SK-N-SH (cell line): ENCODE measurements around the gene DEPP1. TPM values are rescaled to one million over a fixed set of nuclear protein-coding genes. Genes with fewer than 3 reads are reported as not detected.

Experiments
- CTCF ChIA-PET: fragments of 300-600, 350-600 bp; formaldehyde crosslinking; extraction: SDS; loops from one replicate; lab custom pipeline; 2021; lab: Yijun Ruan, JAX
- POLR2A ChIA-PET: fragments of 350-600 bp; sonication (Branson Sonifier 250); formaldehyde crosslinking; extraction: SDS; loops from one replicate; lab custom pipeline; 2020; ENCODE audit warnings: antibody characterized with exemption, inconsistent platforms; lab: Yijun Ruan, JAX
- DNase-seq: peaks from one replicate; pipeline ENCODE4 v3.0.0; 2012
- H2AFZ ChIP-seq: fragments of 200-600 bp; sonication (generic); 2 replicates; pipeline ENCODE4 v1.8.1; 2016; ENCODE audit warnings: antibody characterized with exemption, mild to moderate bottlenecking, low read depth
- H3F3A ChIP-seq: fragments of 200-600 bp; sonication (generic); replicated peaks from 2 replicates; pipeline ENCODE3; 2016; ENCODE audit warnings: antibody characterized with exemption, mild to moderate bottlenecking; ENCODE audit not compliant: insufficient read depth
- H3K27ac ChIP-seq, 2 experiments: fragments of 200-500 bp in 1 of 2; fragments of 200-600 bp in 1 of 2; sonication (Bioruptor generic) in 1 of 2; sonication (generic), shearing (Covaris generic) in 1 of 2; 2 replicates each; pipeline versions ENCODE4 v1.5.1 to v1.6.1; 2014 to 2016; ENCODE audit warnings: low read depth in 2 of 2, inconsistent platforms in 1 of 2, low read length in 1 of 2, mild to moderate bottlenecking in 1 of 2, mixed read lengths in 1 of 2
- H3K27me3 ChIP-seq: fragments of 200-600 bp; sonication (generic), shearing (Covaris generic); 2 replicates; pipeline ENCODE4 v1.6.1; 2016; ENCODE audit warnings: mixed run types; ENCODE audit not compliant: insufficient read depth
- H3K36me3 ChIP-seq, 2 experiments: fragments of 200-500 bp in 1 of 2; fragments of 200-600 bp in 1 of 2; sonication (Bioruptor generic) in 1 of 2; sonication (generic) in 1 of 2; replicated peaks in 1 of 2; 2 replicates each; pipeline versions ENCODE3 to v1.5.1; 2014 to 2016; ENCODE audit warnings: low read length in 1 of 2, mild to moderate bottlenecking in 1 of 2; ENCODE audit not compliant: insufficient read depth in 2 of 2, control insufficient read depth in 1 of 2
- H3K4me1 ChIP-seq, 2 experiments: fragments of 200-500 bp in 1 of 2; fragments of 200-600 bp in 1 of 2; sonication (Bioruptor generic) in 1 of 2; sonication (generic), shearing (Covaris generic) in 1 of 2; 2 replicates each; pipeline versions ENCODE4 v1.5.1 to v1.6.1; 2014 to 2016; ENCODE audit warnings: low read depth in 1 of 2, low read length in 1 of 2, mixed run types in 1 of 2; ENCODE audit not compliant: insufficient read depth in 2 of 2, control insufficient read depth in 1 of 2
- H3K4me2 ChIP-seq: fragments of 200-600 bp; sonication (generic), shearing (Covaris generic); 2 replicates; pipeline ENCODE4 v1.6.1; 2017; ENCODE audit warnings: mixed run types
- H3K4me3 ChIP-seq, 2 experiments: fragments of 200-500 bp in 1 of 2; fragments of 200-600 bp in 1 of 2; sonication (Bioruptor generic) in 1 of 2; sonication (generic), shearing (Covaris generic) in 1 of 2; 2 replicates each; pipeline versions ENCODE4 v1.5.1 to v1.8.1; 2014 to 2016; ENCODE audit warnings: low read depth in 2 of 2, inconsistent platforms in 1 of 2, low read length in 1 of 2, mild to moderate bottlenecking in 1 of 2, mixed read lengths in 1 of 2, moderate library complexity in 1 of 2
- H3K79me2 ChIP-seq: fragments of 200-600 bp; sonication (generic); 2 replicates; pipeline ENCODE4 v1.8.1; 2017; ENCODE audit warnings: mild to moderate bottlenecking; ENCODE audit not compliant: insufficient read depth
- H3K9ac ChIP-seq: fragments of 200-600 bp; sonication (generic); 2 replicates; pipeline ENCODE4 v1.6.1; 2017; ENCODE audit warnings: mixed run types
- H3K9me2 ChIP-seq: fragments of 200-600 bp; sonication (generic); 2 replicates; pipeline ENCODE4 v1.6.1; 2017; ENCODE audit warnings: mixed run types
- H3K9me3 ChIP-seq: fragments of 200-600 bp; sonication (generic); 2 replicates; pipeline ENCODE4 v1.6.1; 2017; ENCODE audit warnings: mixed run types, mild to moderate bottlenecking, moderate library complexity
- H4K20me1 ChIP-seq: fragments of 200-600 bp; sonication (generic); 2 replicates; pipeline ENCODE4 v1.6.1; 2017; ENCODE audit warnings: mild to moderate bottlenecking, mixed run types; ENCODE audit not compliant: insufficient read depth
- EP300 ChIP-seq, 2 experiments: IDR thresholded peaks; 2 replicates each; pipeline versions ENCODE4 v1.4.0 to v1.6.1; 2012; ENCODE audit warnings: borderline replicate concordance in 1 of 2, low read depth in 1 of 2, low read length in 1 of 2
- EZH2phosphoT487 ChIP-seq: fragments of 200-600 bp; sonication (generic); IDR thresholded peaks from 2 replicates; pipeline ENCODE4 v1.6.1; 2017; ENCODE audit warnings: low read depth, mixed run types, mild to moderate bottlenecking, antibody characterized with exemption, moderate library complexity, borderline replicate concordance
- FOXM1 ChIP-seq: IDR thresholded peaks from 2 replicates; pipeline ENCODE4 v1.4.0; 2012; ENCODE audit warnings: low read depth, mild to moderate bottlenecking
- GABPA ChIP-seq: IDR thresholded peaks from 2 replicates; pipeline ENCODE4 v1.4.0; 2012; ENCODE audit warnings: low read depth, mild to moderate bottlenecking
- IRF3 ChIP-seq: fragments of 150-350 bp; IDR thresholded peaks from 2 replicates; pipeline ENCODE4 v1.6.1; 2016; ENCODE audit warnings: mild to moderate bottlenecking, low read depth, low read length
- NFIC ChIP-seq: IDR thresholded peaks from 2 replicates; pipeline ENCODE4 v1.4.0; 2012; ENCODE audit warnings: borderline replicate concordance
- NRF1 ChIP-seq: IDR thresholded peaks from 2 replicates; pipeline ENCODE4 v1.6.1; 2012; ENCODE audit warnings: low read depth, mild to moderate bottlenecking, low read length
- POLR2AphosphoS5 ChIP-seq: IDR thresholded peaks from 2 replicates; pipeline ENCODE4 v1.6.1; 2012; ENCODE audit warnings: low read depth, low read length
- RAD21 ChIP-seq: IDR thresholded peaks from 2 replicates; pipeline ENCODE4 v1.6.1; 2012; ENCODE audit warnings: mild to moderate bottlenecking, low read length
- REST ChIP-seq: IDR thresholded peaks from 2 replicates; pipeline ENCODE4 v1.6.1; 2012; ENCODE audit warnings: mild to moderate bottlenecking, low read depth, low read length, moderate library complexity
- SIN3A ChIP-seq: IDR thresholded peaks from 2 replicates; pipeline ENCODE4 v1.6.1; 2012; ENCODE audit warnings: low read depth, mild to moderate bottlenecking, low read length, moderate library complexity, borderline replicate concordance
- SMC3 ChIP-seq: IDR thresholded peaks from 2 replicates; pipeline ENCODE4 v1.6.1; 2012; ENCODE audit warnings: low read depth, low read length, improper control_type of control experiment
- WGBS: methylation state at CpG from one replicate; pipeline ENCODE4 v1.1.6; 2017; ENCODE audit warnings: low lambda C conversion rate; 5-methylcytosine and 5-hydroxymethylcytosine counted together
- polyA plus RNA-seq, 3 experiments: library from polyadenylated mRNA; depleted of rRNA; stranded (reverse); fragments of >200 nt; gene quantifications; 2 replicates each; pipeline ENCODE4 v1.2.3, GENCODE V29; 2012
- TF ChIP-seq, protein P1 (sequence below): IDR thresholded peaks from 2 replicates; pipeline ENCODE4 v1.4.0; 2012; ENCODE audit warnings: low read depth
- TF ChIP-seq, protein P2 (sequence below): fragments of 200-600 bp; sonication (generic); IDR thresholded peaks from 2 replicates; pipeline ENCODE4 v1.6.1; 2017; ENCODE audit warnings: antibody characterized with exemption, mild to moderate bottlenecking, moderate library complexity

DEPP1 gene
- polyA plus RNA-seq, 1 of the 3 experiments (the other 2 are of a cell fraction): 5.3 TPM

- H3K4me3 ChIP-seq: no peak overlapping the region; a peak in 1 of 4 replicates
- no peaks in the 10 kb centered on the region for H4K20me1 ChIP-seq
- peaks cover 0 to 10% of the 10 kb centered on the region in 2 experiments; a peak in 2 of 4 replicates for H3K4me1 ChIP-seq
- H3K9ac ChIP-seq: no peak overlapping the region
- peak; percentile 79 for DNase-seq
- ChIA-PET POLR2A (interaction anchor here (0.6 kb wide), 1 partner anchor 14 kb away, joined by 4 read pairs; no protein-coding TSS in a partner anchor), CTCF (interaction anchor here (0.6 to 8.5 kb wide), 33 partner anchors 8 to 204 kb away, joined by 3 to 121 read pairs (median 5); partner anchors contain the start of genes DEPP1, RASSF4, TMEM72 and ZNF22)
- no peaks in the 10 kb centered on the region for H3K9me3 ChIP-seq
- TF ChIP-seq IRF3: no peak
- TF ChIP-seq RAD21: peak; percentile 91
- TF ChIP-seq SIN3A: no peak
- no peak for TF ChIP-seq GABPA
- TF ChIP-seq NRF1: no peak
- no peak for TF ChIP-seq EZH2phosphoT487
- TF ChIP-seq SMC3: peak; percentile 92
- no peak for TF ChIP-seq POLR2AphosphoS5
- no peak for TF ChIP-seq REST
- TF ChIP-seq, protein P1, sequence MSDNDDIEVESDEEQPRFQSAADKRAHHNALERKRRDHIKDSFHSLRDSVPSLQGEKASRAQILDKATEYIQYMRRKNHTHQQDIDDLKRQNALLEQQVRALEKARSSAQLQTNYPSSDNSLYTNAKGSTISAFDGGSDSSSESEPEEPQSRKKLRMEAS: 0 out of 2 replicates have a peak, but pooled peaks have one; percentile 27
- TF ChIP-seq EP300 (IDR thresholded peaks at IDR 0.05; ENCODE audit: borderline replicate concordance in 1 of 2, low read depth in 1 of 2, low read length in 1 of 2): no peak
- TF ChIP-seq, protein P2, sequence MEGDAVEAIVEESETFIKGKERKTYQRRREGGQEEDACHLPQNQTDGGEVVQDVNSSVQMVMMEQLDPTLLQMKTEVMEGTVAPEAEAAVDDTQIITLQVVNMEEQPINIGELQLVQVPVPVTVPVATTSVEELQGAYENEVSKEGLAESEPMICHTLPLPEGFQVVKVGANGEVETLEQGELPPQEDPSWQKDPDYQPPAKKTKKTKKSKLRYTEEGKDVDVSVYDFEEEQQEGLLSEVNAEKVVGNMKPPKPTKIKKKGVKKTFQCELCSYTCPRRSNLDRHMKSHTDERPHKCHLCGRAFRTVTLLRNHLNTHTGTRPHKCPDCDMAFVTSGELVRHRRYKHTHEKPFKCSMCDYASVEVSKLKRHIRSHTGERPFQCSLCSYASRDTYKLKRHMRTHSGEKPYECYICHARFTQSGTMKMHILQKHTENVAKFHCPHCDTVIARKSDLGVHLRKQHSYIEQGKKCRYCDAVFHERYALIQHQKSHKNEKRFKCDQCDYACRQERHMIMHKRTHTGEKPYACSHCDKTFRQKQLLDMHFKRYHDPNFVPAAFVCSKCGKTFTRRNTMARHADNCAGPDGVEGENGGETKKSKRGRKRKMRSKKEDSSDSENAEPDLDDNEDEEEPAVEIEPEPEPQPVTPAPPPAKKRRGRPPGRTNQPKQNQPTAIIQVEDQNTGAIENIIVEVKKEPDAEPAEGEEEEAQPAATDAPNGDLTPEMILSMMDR: peak; percentile 91
- no peak for TF ChIP-seq FOXM1
- no peak for TF ChIP-seq NFIC
- TF ChIP-seq, all 33 proteins: peak for 4
- no peak overlapping the region for H3K27ac ChIP-seq
- H3K9me2 ChIP-seq: no peaks in the 10 kb centered on the region
- H3K36me3 ChIP-seq: no peaks in the 10 kb centered on the region
- H3K27me3 ChIP-seq: peaks cover 8% of the 10 kb centered on the region; the same call in 1 of the 2 replicates
- no peaks in the 10 kb centered on the region for H3F3A ChIP-seq
- H3K4me2 ChIP-seq: no peak overlapping the region
- H2AFZ ChIP-seq: no peak overlapping the region
- 25% methylated on average over 4 of the region's 10 CpGs for WGBS
- H3K79me2 ChIP-seq: no peaks in the 10 kb centered on the region
These were observed 45.8 kb downstream of the DEPP1 start for GRCh38 chr10:44932517-44933450.
